ENCODE results near the gene GABRG3. TPM values are rescaled to one million over a fixed set of nuclear protein-coding genes. Genes with fewer than 3 reads are reported as not detected.

The GABRG3 gene
- total RNA-seq, 4 donors from 2014 or later, result not detected

DNA sequence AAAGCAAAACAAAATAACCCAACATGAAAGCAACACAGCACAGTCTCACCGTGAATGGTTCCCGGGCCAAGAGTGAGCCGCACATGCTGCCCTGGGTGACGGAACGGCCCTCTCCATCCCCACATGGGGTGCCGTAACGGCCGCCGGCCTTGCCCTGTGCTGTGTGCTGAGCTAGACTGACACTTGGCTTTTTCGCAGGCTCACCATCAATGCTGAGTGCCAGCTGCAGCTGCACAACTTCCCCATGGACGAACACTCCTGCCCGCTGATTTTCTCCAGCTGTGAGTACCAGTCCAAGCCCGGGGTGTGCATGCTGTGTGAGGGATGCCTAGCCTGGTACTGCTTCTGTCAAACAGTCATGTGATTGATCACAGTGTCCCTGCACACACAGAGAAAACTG is 357.6 kb downstream of the GABRG3 start:
- intact Hi-C loops (cut with DNase I), result no loop called here
- no peak for DNase-seq (ENCODE audit: extremely low spot score)
- H3K27ac ChIP-seq (replicated peaks in 1 of 4), result no peak overlapping the region
- TF ChIP-seq, protein P1, sequence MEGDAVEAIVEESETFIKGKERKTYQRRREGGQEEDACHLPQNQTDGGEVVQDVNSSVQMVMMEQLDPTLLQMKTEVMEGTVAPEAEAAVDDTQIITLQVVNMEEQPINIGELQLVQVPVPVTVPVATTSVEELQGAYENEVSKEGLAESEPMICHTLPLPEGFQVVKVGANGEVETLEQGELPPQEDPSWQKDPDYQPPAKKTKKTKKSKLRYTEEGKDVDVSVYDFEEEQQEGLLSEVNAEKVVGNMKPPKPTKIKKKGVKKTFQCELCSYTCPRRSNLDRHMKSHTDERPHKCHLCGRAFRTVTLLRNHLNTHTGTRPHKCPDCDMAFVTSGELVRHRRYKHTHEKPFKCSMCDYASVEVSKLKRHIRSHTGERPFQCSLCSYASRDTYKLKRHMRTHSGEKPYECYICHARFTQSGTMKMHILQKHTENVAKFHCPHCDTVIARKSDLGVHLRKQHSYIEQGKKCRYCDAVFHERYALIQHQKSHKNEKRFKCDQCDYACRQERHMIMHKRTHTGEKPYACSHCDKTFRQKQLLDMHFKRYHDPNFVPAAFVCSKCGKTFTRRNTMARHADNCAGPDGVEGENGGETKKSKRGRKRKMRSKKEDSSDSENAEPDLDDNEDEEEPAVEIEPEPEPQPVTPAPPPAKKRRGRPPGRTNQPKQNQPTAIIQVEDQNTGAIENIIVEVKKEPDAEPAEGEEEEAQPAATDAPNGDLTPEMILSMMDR (IDR thresholded peaks at IDR 0.05), result no peak
- TF ChIP-seq POLR2AphosphoS5 (IDR thresholded peaks at IDR 0.05) (no peak), POLR2A (IDR thresholded peaks at IDR 0.05; ENCODE audit: low read depth) (no peak), EP300 (IDR thresholded peaks at IDR 0.05) (no peak)
- H3K9me3 ChIP-seq, result peaks cover 0 to 2% (median 0%) of the 10 kb centered on the region in 4 donors
- no peaks in the 10 kb centered on the region for H3K36me3 ChIP-seq
- H3K27me3 ChIP-seq, result peaks cover 0 to 4% (median 0%) of the 10 kb centered on the region in 4 donors
- WGBS, result 53% methylated on average over 13 of the region's 13 CpGs
- H3K4me1 ChIP-seq, result no peaks in the 10 kb centered on the region
- no peak overlapping the region for H3K4me3 ChIP-seq

DNA sequence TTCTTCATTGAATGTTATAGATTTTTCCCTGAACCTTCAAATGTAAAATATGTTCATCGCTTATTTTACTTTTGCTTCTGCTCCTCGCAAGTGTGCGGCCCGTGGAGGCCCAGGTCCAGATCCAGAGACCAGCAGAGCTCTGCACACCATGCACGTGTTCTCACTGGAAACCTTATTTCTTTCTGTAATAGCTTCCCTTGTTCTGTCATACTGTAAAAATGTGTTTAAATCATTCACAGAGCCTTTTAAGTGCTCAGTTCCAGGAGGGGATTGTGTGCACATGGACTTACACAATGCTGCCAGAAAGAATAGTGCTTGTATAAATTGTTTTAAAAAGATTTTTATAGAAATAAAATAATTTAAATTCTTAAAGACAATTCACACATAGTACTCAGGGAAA is 359.3 kb downstream of the GABRG3 start:
- Histone ChIP-seq H3K27me3 (peaks cover 0 to 4% (median 0%) of the 10 kb centered on the region in 4 donors), H3K27ac (replicated peaks in 1 of 4) (no peak overlapping the region), H3K36me3 (no peaks in the 10 kb centered on the region), H3K9me3 (no peaks in the 10 kb centered on the region), H3K4me3 (no peak overlapping the region), H3K4me1 (no peaks in the 10 kb centered on the region)
- DNase-seq (ENCODE audit: extremely low spot score), result peak; percentile 24
- 77% methylated on average over 5 of the region's 5 CpGs for WGBS
- TF ChIP-seq, protein P1 (IDR thresholded peaks at IDR 0.05), result no peak
- TF ChIP-seq POLR2A (IDR thresholded peaks at IDR 0.05; ENCODE audit: low read depth), result no peak
- no peak for TF ChIP-seq EP300 (IDR thresholded peaks at IDR 0.05)
- TF ChIP-seq POLR2AphosphoS5 (IDR thresholded peaks at IDR 0.05), result no peak
- intact Hi-C loops (cut with DNase I), result no loop called here

DNA sequence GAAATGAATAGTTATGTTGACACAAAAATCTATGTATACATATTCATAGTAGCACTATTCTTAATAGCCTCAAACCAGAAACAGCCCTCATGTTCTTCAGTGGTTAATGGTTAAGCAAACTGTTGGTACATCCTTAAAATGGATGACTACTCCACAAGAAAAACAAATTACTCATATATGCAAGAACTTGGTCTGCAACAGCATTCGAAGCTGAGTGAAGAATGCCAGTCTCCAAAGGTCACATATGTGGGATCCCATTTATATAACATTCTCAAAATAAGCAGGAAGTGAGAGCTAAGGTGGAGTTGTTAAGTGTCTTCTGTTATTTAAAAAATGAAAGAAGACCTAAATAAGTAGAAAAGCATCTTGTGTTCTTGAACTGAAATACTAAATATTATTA is 365.7 kb downstream of the GABRG3 start:
- intact Hi-C loops (cut with DNase I), result no loop called here
- no peak overlapping the region for H3K4me3 ChIP-seq
- WGBS, result 76% methylated on average over 1 of the region's 1 CpG
- no peak overlapping the region for H3K27ac ChIP-seq (replicated peaks in 1 of 4)
- no peaks in the 10 kb centered on the region for H3K9me3 ChIP-seq
- DNase-seq (ENCODE audit: extremely low spot score), result no peak
- no peaks in the 10 kb centered on the region for H3K27me3 ChIP-seq
- TF ChIP-seq POLR2AphosphoS5 (IDR thresholded peaks at IDR 0.05) (no peak), EP300 (IDR thresholded peaks at IDR 0.05) (no peak), POLR2A (IDR thresholded peaks at IDR 0.05; ENCODE audit: low read depth) (no peak)
- TF ChIP-seq, protein P1 (IDR thresholded peaks at IDR 0.05), result no peak
- H3K36me3 ChIP-seq, result no peaks in the 10 kb centered on the region
- H3K4me1 ChIP-seq, result no peaks in the 10 kb centered on the region

DNA sequence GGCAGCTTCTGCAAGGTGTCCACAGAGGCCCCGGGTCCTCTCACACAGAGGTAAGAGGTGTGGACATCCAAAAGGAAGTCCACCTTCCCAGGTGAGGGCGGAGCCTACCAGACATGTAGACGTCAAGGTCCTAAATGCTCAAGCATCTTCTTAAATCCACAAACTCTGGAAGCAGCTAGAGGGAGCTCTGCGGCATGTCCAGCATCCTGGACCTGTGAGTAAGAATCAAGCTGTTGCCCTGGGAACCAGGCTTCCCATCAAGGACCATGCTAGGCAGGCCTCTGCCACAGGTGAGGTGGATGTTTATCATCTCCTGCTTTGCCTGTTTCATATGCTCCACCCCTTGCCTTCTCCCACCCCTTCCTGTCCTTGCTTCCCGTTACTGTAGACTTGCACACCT is 368.2 kb downstream of the GABRG3 start:
- no peak overlapping the region for H3K4me3 ChIP-seq
- DNase-seq (ENCODE audit: extremely low spot score), result peak; percentile 88
- H3K27me3 ChIP-seq, result no peaks in the 10 kb centered on the region
- no peaks in the 10 kb centered on the region for H3K4me1 ChIP-seq
- TF ChIP-seq POLR2A (IDR thresholded peaks at IDR 0.05; ENCODE audit: low read depth) (no peak), POLR2AphosphoS5 (IDR thresholded peaks at IDR 0.05) (no peak), EP300 (IDR thresholded peaks at IDR 0.05) (no peak)
- TF ChIP-seq, protein P1 (IDR thresholded peaks at IDR 0.05), result no peak
- intact Hi-C loops (cut with DNase I), result no loop called here
- no peaks in the 10 kb centered on the region for H3K36me3 ChIP-seq
- no peak overlapping the region for H3K27ac ChIP-seq (replicated peaks in 1 of 4)
- no peaks in the 10 kb centered on the region for H3K9me3 ChIP-seq
- WGBS, result 79% methylated on average over 5 of the region's 5 CpGs

DNA sequence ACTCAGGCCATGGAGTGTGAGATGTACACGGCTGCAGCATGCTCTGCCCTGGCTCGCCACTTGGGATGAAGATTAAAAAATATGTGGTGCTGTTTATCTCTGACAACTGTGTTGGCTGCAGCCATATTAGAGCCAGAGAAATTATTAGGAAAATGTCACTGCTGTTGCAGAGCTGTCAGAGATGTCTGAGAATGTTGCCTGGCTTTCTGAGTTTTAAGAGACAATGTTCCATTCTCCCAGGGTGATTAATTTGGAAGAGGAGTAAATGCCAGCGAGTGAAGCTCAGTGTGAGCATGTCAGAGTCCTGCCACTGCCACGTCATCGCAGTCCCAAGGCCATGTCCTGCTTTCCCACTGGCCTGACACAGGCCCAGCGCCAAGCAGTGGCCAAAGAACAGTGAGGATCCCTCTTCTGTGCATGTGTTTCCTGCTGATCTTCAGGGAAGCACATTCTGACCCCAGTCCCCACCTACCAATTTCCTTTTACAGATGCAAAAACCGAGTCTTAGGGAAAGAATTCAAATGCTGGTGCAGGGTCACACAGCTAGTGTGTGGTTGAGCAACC is 370.9 kb downstream of the GABRG3 start:
- intact Hi-C loops (cut with DNase I), result no loop called here
- 72% methylated on average over 7 of the region's 7 CpGs for WGBS
- H3K9me3 ChIP-seq, result no peaks in the 10 kb centered on the region
- no peaks in the 10 kb centered on the region for H3K27me3 ChIP-seq
- no peaks in the 10 kb centered on the region for H3K4me1 ChIP-seq
- H3K27ac ChIP-seq (replicated peaks in 1 of 4), result no peak overlapping the region
- no peak overlapping the region for H3K4me3 ChIP-seq
- no peaks in the 10 kb centered on the region for H3K36me3 ChIP-seq
- DNase-seq (ENCODE audit: extremely low spot score), result peak; percentile 74
- TF ChIP-seq, protein P1 (IDR thresholded peaks at IDR 0.05), result no peak
- TF ChIP-seq EP300 (IDR thresholded peaks at IDR 0.05), result no peak
- no peak for TF ChIP-seq POLR2AphosphoS5 (IDR thresholded peaks at IDR 0.05)
- no peak for TF ChIP-seq POLR2A (IDR thresholded peaks at IDR 0.05; ENCODE audit: low read depth)
